ENCODE data around the gene LYRM4. TPM values are rescaled to one million over a fixed set of nuclear protein-coding genes. Genes with fewer than 3 reads are reported as not detected.

LYRM4 gene
- total and polyA plus RNA-seq, 9 of the 15 experiments (the other 6 are each of a cell fraction or from before 2014, with no cell fraction given), result 24.2 to 69.4 (median 41.8) TPM

GRCh38 chr6:5250451-5250850, 10.3 kb downstream of the LYRM4 start:
- Histone ChIP-seq H4K20me1 (replicated peaks; ENCODE audit: control insufficient read depth, insufficient read depth, low read length) (peaks cover 8% of the 10 kb centered on the region; the same call in 1 of the 2 replicates), H3K9me3 (replicated peaks; ENCODE audit: control insufficient read depth, insufficient read depth, low read depth, low read length) (0 out of 2 replicates have a peak, but pooled peaks cover 2% of the 10 kb centered on the region), H3K36me3 (ENCODE audit: control insufficient read depth, insufficient read depth, low read length) (peaks cover 48% of the 10 kb centered on the region), H3K9ac (ENCODE audit: insufficient read depth in 1 of 2, low read depth in 2 of 2, low read length in 2 of 2) (no peak overlapping the region), H3K4me1 (replicated peaks in 1 of 2; ENCODE audit: control insufficient read depth in 2 of 2, insufficient read depth in 2 of 2, low read length in 2 of 2) (peaks cover 0 to 3% of the 10 kb centered on the region in 2 experiments; a peak in 1 of 5 replicates), H3K9me1 (ENCODE audit: control insufficient read depth, insufficient read depth, low read length) (no peaks in the 10 kb centered on the region), H3K27ac (ENCODE audit: extremely low read depth, low read depth, low read length) (no peak overlapping the region), H2AFZ (ENCODE audit: low read depth, low read length) (no peak overlapping the region), H3K4me3 (no peak overlapping the region), H3K79me2 (ENCODE audit: control insufficient read depth, insufficient read depth, low read length) (peaks cover 69% of the 10 kb centered on the region), H3K27me3 (ENCODE audit: control insufficient read depth in 2 of 2, insufficient read depth in 2 of 2, low read length in 2 of 2) (no peaks in the 10 kb centered on the region; a peak in 1 of 5 replicates), H3K4me2 (ENCODE audit: insufficient read depth, low read length) (no peak overlapping the region)
- intact Hi-C loops (cut with micrococcal nuclease) (no loop called here), in situ Hi-C loops (cut with MboI) (no loop called here)
- 93% methylated on average over 3 of the region's 3 CpGs for WGBS (ENCODE audit: insufficient coverage, low coverage, missing lambda C conversion rate)
- no peak for DNase-seq (ENCODE audit: extremely low read depth in 1 of 4, low spot score in 3 of 4)
- ATAC-seq, result no peak
- TF ChIP-seq NR2C2 (CRISPR knock-in tag; IDR thresholded peaks at IDR 0.05) (no peak), NR2C2 (tag; IDR thresholded peaks at IDR 0.05) (no peak), TEAD1 (CRISPR knock-in tag; IDR thresholded peaks at IDR 0.05) (no peak), ZZZ3 (IDR thresholded peaks at IDR 0.05) (no peak), ATF1 (CRISPR knock-in tag; IDR thresholded peaks at IDR 0.05) (no peak), ATF1 (tag; IDR thresholded peaks at IDR 0.05) (no peak), ZNF140 (CRISPR knock-in tag; IDR thresholded peaks at IDR 0.05) (no peak), HDAC3 (IDR thresholded peaks at IDR 0.05; ENCODE audit: borderline replicate concordance, partially characterized antibody) (no peak), ZNF274 (IDR thresholded peaks at IDR 0.05; ENCODE audit: borderline replicate concordance, low read depth, low read length) (no peak), GTF2A2 (tag; IDR thresholded peaks at IDR 0.05) (no peak), BHLHE40 (IDR thresholded peaks at IDR 0.05; ENCODE audit: low read length) (no peak), ZNF311 (CRISPR knock-in tag; IDR thresholded peaks at IDR 0.05) (no peak), CREB1 (IDR thresholded peaks at IDR 0.05) (no peak), CREB1 (CRISPR knock-in tag; IDR thresholded peaks at IDR 0.05) (no peak), PTTG1 (tag; IDR thresholded peaks at IDR 0.05; ENCODE audit: low read depth) (no peak), ZNF445 (CRISPR knock-in tag; IDR thresholded peaks at IDR 0.05; ENCODE audit: low read depth) (no peak)
- no peak for FAIRE-seq
- BruUV-seq (replicated peaks), result no TSS peak
- ChIA-PET POLR2A (no interaction called here), CTCF (ENCODE audit: low intra/inter-chr PET ratio) (no interaction called here)

Measured in K562 (cell line).